Left lobe of liver (tissue), 2 donors: ENCODE measurements around the gene CCDC174. TPM values are rescaled to one million over a fixed set of nuclear protein-coding genes. Genes with fewer than 3 reads are reported as not detected.
"Not testable (repeated sequence)": the region's sequence is repeated elsewhere in the genome, so short reads cannot be mapped to it uniquely, and the experiment has no call there.

ENCODE experiments used
- ATAC-seq: fragments of 200-7000 bp; cut with Tn5 transposase; one replicate; pipeline ENCODE4 v1.9.1; 2020; ENCODE audit warnings: mild to moderate bottlenecking, moderate library complexity
- DNase-seq: peaks from one replicate; pipeline ENCODE4 v3.0.0-alpha.2; 2020; ENCODE audit warnings: low spot score
- total RNA-seq: library from RNA; stranded (reverse); gene quantifications from one replicate; pipeline ENCODE4 v1.2.1, GENCODE V29; 2021
- donor health status: DM: no; HTN: no; CAD: no; lungs with moderate emphysema.
- donor health status: DM: no; HTN: yes; CAD: no.

The CCDC174 gene
- 6.4 TPM for total RNA-seq

GRCh38 chr3:14651440-14652251 lies at the start of gene CCDC174:
TSS of gene CCDC174 (plus strand) at chr3:14651762. CDS start at chr3:14651837, 75 bp downstream.
- DNase-seq = peak; percentile 96
- peak; percentile 94 for ATAC-seq

- ATAC-seq = peak; percentile 26
- DNase-seq = no peak
These were observed 49.4 kb upstream of the CCDC174 start for GRCh38 chr3:14602006-14602803.

GRCh38 chr3:14602804-14603644 lies 48.5 kb upstream of the CCDC174 start:
- ATAC-seq (peak; percentile 87), DNase-seq (no peak)

GRCh38 chr3:14605067-14605466 lies 46.5 kb upstream of the CCDC174 start:
- DNase-seq = no peak
- no peak for ATAC-seq

- DNase-seq = no peak
These were observed 45.8 kb upstream of the CCDC174 start for GRCh38 chr3:14605744-14606143.

GRCh38 chr3:14606669-14607339 lies 44.8 kb upstream of the CCDC174 start:
- DNase-seq (no peak), ATAC-seq (no peak)

More at GRCh38 chr3:14605744-14606143, 45.8 kb upstream of the CCDC174 start:
- ATAC-seq = no peak

GRCh38 chr3:14608298-14608697 lies 43.3 kb upstream of the CCDC174 start:
- DNase-seq (no peak), ATAC-seq (no peak)

GRCh38 chr3:14609058-14609457 lies 42.5 kb upstream of the CCDC174 start:
- not testable (repeated sequence) for DNase-seq, ATAC-seq

- DNase-seq (no peak), ATAC-seq (no peak)
These were observed 42.1 kb upstream of the CCDC174 start for GRCh38 chr3:14609506-14609905.

GRCh38 chr3:14609941-14610340 lies 41.6 kb upstream of the CCDC174 start:
- ATAC-seq (no peak), DNase-seq (no peak)

- no peak for DNase-seq
- ATAC-seq = no peak
These were observed 37.4 kb upstream of the CCDC174 start for GRCh38 chr3:14614189-14614588.

GRCh38 chr3:14614862-14615261 lies 36.7 kb upstream of the CCDC174 start:
- ATAC-seq = no peak
- DNase-seq = no peak

GRCh38 chr3:14616606-14617507 lies 34.7 kb upstream of the CCDC174 start:
- ATAC-seq (no peak), DNase-seq (no peak)

GRCh38 chr3:14617508-14618023 lies 34.0 kb upstream of the CCDC174 start:
- ATAC-seq (no peak), DNase-seq (no peak)

- DNase-seq (no peak), ATAC-seq (no peak)
These were observed 32.0 kb upstream of the CCDC174 start for GRCh38 chr3:14619605-14620004.

- ATAC-seq = no peak
- DNase-seq = no peak
These were observed 31.1 kb upstream of the CCDC174 start for GRCh38 chr3:14620512-14620911.

GRCh38 chr3:14621093-14621492 lies 30.5 kb upstream of the CCDC174 start:
- DNase-seq = no peak
- no peak for ATAC-seq

- DNase-seq (peak; percentile 51), ATAC-seq (peak; percentile 60)
These were observed 29.2 kb upstream of the CCDC174 start for GRCh38 chr3:14622368-14622767.

GRCh38 chr3:14623569-14624051 lies 28.0 kb upstream of the CCDC174 start:
- peak; percentile 60 for ATAC-seq

More at GRCh38 chr3:14623569-14624051, 28.0 kb upstream of the CCDC174 start:
- DNase-seq = no peak
